ENCODE data around the gene CFAP46. TPM values are rescaled to one million over a fixed set of nuclear protein-coding genes. Genes with fewer than 3 reads are reported as not detected.
"Not testable (repeated sequence)": the region's sequence is repeated elsewhere in the genome, so short reads cannot be mapped to it uniquely, and the experiment has no call there.

CFAP46 gene
- total RNA-seq, 1 experiment from 2014 or later: 0.21 TPM

DNA sequence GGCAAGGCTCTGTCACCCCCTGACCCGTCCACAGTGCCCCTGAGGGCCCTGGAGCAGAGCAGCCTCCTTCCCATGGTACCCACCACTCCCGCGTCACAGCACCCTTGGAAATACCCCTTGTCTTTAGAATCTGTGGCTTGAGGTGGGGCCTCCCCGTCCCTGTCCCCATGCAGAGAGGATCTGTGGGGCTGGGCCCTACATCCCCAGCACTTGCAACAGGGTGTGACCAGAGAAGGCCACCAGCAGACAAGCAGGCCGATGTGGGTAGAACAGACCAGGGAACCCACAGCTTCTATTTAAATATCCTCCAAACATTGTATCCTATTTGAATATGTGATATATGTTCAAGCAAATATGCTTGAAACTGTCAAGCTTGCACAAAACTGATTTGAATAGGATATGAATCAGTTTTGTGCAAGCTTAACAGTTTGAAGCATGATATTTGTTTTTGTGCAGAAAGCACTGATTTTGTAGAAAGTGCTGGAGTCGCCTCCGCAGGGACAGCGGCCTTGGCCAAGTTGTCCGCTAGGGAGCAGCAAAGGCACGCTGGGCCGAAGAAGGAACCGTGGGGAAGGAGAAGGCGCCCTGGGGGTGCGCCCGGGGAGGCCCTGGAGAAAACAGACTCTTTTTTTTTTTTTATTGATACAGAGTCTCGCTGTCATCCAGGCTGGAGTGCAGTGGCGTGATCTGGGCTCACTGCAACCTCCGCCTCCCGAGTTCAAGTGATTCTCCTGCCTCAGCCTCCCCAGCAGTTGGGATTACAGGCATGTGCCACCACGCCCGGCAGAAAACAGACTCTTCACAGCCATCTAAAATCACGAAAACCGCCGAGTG lies 2.2 kb downstream of the CFAP46 start:
- no peak overlapping the region for H3K4me3 ChIP-seq
- peaks cover 15% of the 10 kb centered on the region for H3K27me3 ChIP-seq (replicated peaks)
- no peaks in the 10 kb centered on the region for H3K36me3 ChIP-seq
- H3K27ac ChIP-seq: no peak overlapping the region
- no peaks in the 10 kb centered on the region for H3K9me3 ChIP-seq (replicated peaks)
- DNase-seq (ENCODE audit: low read depth in 1 of 2, low spot score in 2 of 2): no peak
- H3K4me1 ChIP-seq (replicated peaks): no peaks in the 10 kb centered on the region; the same call in 1 of the 2 replicates

DNA sequence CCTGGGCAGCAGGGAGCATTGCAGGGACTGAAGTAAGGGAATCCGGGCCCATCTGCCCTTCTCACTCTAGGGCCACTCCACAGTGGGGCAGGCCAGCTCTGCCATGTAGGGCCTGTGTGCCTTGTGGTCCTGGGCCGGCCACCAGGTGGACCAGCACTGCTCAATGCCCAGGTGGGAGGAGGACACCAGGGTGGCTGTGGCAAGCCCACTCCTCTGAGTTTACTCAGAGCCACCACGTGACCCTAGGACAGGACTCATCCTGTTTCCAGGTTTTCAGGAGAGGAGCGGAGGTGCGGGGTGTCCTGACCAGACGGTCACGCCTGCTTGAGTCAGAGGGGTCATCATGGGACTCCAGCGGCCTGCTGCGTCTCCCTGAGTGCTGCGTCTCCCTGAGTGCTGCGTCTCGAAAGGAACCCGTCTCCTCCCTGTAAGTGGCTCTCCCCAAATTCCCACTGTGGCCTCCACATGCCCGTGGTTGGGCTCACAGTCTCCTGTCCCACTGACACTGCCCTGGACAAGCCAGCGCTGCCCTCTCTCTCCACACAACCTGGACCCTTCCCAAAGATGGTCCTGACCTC lies 2.9 kb downstream of the CFAP46 start:
- no peaks in the 10 kb centered on the region; the same call in 1 of the 2 replicates for H3K4me1 ChIP-seq (replicated peaks)
- H3K9me3 ChIP-seq (replicated peaks): no peaks in the 10 kb centered on the region
- no peak overlapping the region for H3K4me3 ChIP-seq
- H3K27ac ChIP-seq: no peak overlapping the region
- H3K36me3 ChIP-seq: no peaks in the 10 kb centered on the region
- peaks cover 15% of the 10 kb centered on the region for H3K27me3 ChIP-seq (replicated peaks)
- no peak for DNase-seq (ENCODE audit: low read depth in 1 of 2, low spot score in 2 of 2)

DNA sequence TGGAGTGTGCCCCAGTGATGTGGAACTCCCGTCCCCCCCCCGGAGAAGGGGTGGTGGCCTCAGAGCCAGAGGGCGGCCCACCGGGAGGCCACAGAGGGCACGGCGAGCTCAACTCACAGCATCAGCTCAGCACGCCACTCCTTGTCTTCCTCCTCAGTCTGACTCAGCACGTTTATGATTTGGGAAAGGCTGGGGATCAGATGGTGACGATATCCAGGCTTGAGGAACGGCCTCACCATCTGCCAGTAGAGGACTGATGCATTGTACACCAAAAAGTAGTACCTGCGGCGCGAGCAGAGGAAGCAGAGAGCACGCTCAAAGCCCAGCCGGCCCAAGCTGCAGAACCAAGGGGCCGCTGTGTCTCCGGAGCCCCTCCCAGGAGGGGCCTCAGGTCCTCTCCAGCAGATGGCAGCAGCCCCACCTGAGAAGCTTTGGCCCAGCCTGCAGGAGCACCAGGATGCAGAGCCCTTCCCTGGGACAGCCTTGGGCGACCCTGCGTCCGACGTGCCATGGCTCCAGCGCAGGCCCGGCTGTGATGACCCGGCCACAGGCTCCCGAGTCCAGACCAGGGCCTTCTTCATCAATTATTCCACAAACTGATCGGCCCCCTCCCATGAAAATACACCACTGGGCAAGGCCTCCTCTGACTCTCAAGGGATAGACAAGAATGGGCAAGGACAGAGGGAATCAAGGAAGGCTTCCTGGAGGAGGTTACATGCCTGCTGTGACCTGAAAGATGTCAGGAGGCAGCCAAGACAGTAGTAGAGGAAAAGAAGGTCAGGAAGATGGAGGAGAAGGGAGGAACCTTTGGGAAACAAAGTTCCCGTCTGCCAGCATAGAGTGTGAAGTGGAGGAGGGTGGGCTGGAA lies 3.7 kb downstream of the CFAP46 start:
- H3K27me3 ChIP-seq (replicated peaks): peaks cover 15% of the 10 kb centered on the region
- no peaks in the 10 kb centered on the region for H3K36me3 ChIP-seq
- H3K9me3 ChIP-seq (replicated peaks): no peaks in the 10 kb centered on the region
- H3K4me1 ChIP-seq (replicated peaks): no peaks in the 10 kb centered on the region; the same call in 1 of the 2 replicates
- H3K27ac ChIP-seq: no peak overlapping the region
- no peak for DNase-seq (ENCODE audit: low read depth in 1 of 2, low spot score in 2 of 2)
- H3K4me3 ChIP-seq: no peak overlapping the region

DNA sequence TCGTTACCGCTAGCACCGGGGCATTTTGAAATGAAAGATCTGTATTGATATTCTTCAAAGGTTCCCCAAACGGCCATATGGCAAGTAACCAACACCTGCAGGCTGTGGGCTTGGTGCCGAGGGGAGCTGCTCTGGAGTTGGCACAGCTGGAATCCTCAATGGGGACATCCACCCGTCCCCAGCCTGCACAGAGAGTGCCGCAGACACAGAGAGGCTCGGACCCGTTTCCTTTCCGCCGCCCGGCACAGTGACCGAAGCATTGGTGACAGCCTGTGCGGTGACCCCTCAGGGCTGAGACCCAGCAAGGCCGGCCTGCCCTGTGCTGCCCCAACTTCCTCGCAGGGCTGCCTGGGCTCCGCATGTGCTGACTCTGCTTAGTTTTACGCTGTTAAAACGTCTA lies 4.5 kb downstream of the CFAP46 start:
- H3K27me3 ChIP-seq (replicated peaks): peaks cover 13% of the 10 kb centered on the region
- no peak overlapping the region for H3K27ac ChIP-seq
- no peak overlapping the region for H3K4me3 ChIP-seq
- no peaks in the 10 kb centered on the region; the same call in 1 of the 2 replicates for H3K4me1 ChIP-seq (replicated peaks)
- H3K9me3 ChIP-seq (replicated peaks): no peaks in the 10 kb centered on the region
- no peak for DNase-seq (ENCODE audit: low read depth in 1 of 2, low spot score in 2 of 2)
- no peaks in the 10 kb centered on the region for H3K36me3 ChIP-seq

DNA sequence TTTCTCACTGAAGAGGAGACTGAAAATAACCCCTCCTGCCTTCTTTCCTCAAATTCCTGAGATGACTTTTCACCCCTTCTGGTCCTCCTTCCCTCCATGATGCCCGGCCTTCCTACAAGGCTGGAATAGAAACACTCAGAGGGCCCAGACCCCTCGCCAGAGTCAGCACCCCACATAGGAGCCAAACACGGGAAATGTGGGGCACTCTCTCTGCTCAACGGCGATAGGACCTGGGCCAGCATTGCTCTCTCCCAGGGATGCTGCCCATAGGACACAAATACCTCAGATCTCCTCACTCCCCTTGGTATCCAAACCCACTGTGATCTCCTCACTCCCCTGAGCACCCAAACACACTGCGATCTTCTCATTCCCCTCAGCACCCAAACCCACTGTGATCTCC lies 7.4 kb downstream of the CFAP46 start:
- H3K27ac ChIP-seq: no peak overlapping the region
- no peaks in the 10 kb centered on the region for H3K4me1 ChIP-seq (replicated peaks)
- DNase-seq (ENCODE audit: low read depth in 1 of 2, low spot score in 2 of 2): no peak
- H3K4me3 ChIP-seq: no peak overlapping the region
- H3K36me3 ChIP-seq: no peaks in the 10 kb centered on the region
- H3K9me3 ChIP-seq (replicated peaks): no peaks in the 10 kb centered on the region
- H3K27me3 ChIP-seq (replicated peaks): no peaks in the 10 kb centered on the region

DNA sequence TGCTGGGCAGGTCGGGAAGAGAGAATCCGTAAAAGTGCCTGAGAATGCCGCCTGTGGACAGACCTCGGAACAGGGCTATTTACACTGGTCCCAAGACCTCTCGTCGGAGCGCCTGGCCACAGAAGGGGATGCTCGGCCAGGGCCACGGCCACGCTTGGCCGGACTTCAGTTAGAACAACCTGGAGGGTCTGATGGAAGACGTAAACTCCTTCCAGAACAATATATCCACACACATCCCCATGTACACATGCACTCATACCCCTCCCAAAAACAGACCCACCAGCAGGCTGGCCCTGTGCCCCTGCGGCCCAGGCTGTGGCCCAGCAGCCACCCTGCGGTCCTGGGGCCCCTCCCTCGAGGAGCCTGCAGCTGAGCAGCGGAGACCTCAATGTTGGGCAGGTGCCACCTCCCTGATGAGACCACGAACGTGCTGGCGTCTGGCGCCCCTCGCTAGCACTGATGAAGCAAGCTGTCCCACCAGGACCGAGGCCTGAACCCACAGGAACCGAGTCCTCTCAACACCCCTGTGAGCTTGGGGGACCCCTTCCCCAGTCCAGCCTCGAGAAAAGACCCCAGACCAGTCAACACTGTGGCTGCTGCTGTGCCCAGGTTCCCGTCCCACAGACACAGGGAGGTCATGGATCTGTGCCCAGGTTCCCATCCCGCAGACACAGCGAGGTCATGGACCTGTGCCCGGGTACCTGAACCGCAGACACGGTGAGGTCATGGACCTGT lies 8.9 kb downstream of the CFAP46 start:
- H3K4me3 ChIP-seq: no peak overlapping the region
- no peaks in the 10 kb centered on the region for H3K4me1 ChIP-seq (replicated peaks)
- no peaks in the 10 kb centered on the region for H3K36me3 ChIP-seq
- no peak for DNase-seq (ENCODE audit: low read depth in 1 of 2, low spot score in 2 of 2)
- H3K9me3 ChIP-seq (replicated peaks): no peaks in the 10 kb centered on the region
- no peaks in the 10 kb centered on the region for H3K27me3 ChIP-seq (replicated peaks)
- no peak overlapping the region for H3K27ac ChIP-seq

DNA sequence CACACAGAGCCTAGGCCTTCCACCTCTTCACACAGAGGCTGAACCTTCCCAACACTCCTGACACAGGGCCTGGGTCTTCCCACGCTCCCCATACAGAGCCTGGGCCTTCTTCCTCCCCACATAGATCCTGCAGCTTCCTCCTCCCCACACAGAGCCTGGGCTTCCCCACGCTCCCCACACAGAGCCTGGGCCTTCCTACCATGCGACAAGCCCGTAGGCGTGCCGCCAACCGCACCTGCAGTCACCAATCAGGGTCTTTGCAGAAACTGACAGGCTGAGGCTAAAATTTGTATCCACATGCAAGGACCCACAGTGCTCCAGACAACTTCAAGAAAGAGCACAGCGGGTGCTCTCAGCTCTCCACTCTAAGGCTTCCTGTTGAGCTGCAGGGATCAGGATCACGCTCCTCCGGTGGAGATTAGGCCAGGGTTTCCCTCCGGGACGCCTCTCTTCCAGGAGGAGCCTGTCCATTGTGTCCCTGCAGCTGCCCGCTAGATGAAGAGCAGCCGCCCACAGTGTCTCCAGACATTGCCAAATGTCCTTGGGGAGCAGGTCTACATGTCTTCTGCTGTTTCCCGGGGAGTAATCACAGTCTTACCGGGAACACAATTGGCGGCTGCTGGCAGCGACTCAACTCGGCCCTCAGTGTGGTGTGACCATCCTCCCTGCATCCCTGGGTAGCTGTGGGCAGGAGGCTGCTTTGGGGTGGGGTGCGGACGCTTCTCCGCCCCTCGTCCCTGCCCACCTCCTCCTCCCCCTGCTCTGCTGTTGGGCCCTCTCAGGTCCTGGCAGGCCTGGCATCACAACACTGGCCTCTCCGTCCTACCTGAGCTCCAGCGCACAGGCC lies 9.7 kb downstream of the CFAP46 start:
- no peaks in the 10 kb centered on the region for H3K36me3 ChIP-seq
- no peaks in the 10 kb centered on the region for H3K4me1 ChIP-seq (replicated peaks)
- no peak overlapping the region for H3K27ac ChIP-seq
- no peak for DNase-seq (ENCODE audit: low read depth in 1 of 2, low spot score in 2 of 2)
- H3K4me3 ChIP-seq: no peak overlapping the region
- no peaks in the 10 kb centered on the region for H3K27me3 ChIP-seq (replicated peaks)
- H3K9me3 ChIP-seq (replicated peaks): no peaks in the 10 kb centered on the region

DNA sequence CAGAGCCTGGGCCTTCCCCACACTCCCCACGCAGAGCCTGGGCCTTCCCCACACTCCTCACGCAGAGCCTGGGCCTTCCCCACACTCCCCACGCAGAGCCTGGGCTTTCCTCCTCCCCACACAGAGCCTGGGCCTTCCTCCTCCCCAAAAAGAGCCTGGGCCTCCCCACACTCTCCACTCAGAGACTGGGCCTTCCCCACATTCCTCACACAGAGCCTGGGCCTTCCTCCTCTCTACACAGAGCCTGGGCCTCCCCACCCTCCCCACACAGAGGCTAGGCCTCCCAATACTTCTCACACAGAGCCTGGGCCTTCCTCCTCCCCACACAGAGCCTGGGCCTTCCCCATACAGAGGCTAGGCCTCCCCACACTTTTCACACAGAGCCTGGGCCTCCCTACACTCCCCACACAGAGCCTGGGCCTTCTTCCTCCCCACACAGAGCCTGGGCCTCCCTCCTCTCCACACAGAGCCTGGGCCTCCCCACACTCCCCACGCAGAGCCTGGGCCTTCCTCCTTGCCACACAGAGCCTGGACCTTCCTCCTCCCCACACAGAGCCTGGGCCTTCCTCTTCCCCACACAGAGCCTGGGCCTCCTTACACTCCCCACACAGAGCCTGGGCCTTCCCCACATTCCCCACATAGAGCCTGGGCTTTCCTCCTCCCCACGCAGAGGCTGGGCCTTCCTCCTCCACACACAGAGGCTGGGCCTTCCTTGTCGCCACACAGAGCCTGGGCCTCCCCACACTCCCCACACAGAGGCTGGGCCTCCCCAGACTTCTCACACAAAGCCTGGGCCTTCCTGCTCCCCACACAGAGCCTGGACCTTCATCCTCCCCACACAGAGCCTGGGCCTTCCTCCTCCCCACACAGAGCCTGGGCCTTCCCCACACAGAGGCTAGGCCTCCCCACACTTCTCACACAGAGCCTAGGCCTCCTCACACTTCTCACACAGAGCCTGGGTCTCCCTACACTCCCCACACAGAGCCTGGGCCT lies 10.8 kb downstream of the CFAP46 start:
- H3K27me3 ChIP-seq (replicated peaks); H3K4me3 ChIP-seq; H3K4me1 ChIP-seq (replicated peaks); H3K36me3 ChIP-seq; H3K9me3 ChIP-seq (replicated peaks); H3K27ac ChIP-seq; DNase-seq (ENCODE audit: low read depth in 1 of 2, low spot score in 2 of 2): not testable (repeated sequence)

DNA sequence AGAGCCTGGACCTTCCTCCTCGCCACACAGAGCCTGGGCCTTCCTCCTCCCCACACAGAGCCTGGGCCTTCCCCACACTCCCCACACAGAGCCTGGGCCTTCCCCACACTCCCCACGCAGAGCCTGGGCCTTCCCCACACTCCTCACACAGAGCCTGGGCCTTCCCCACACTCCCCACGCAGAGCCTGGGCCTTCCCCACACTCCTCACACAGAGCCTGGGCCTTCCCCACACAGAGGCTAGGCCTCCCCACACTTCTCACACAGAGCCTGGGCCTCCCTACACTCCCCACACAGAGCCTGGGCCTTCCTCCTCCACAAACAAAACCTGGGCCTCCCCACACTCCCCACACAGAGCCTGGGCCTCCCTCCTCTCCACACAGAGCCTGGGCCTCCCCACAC lies 11.7 kb downstream of the CFAP46 start:
- H3K4me1 ChIP-seq (replicated peaks); H3K27ac ChIP-seq; DNase-seq (ENCODE audit: low read depth in 1 of 2, low spot score in 2 of 2); H3K36me3 ChIP-seq; H3K9me3 ChIP-seq (replicated peaks); H3K27me3 ChIP-seq (replicated peaks); H3K4me3 ChIP-seq: not testable (repeated sequence)

DNA sequence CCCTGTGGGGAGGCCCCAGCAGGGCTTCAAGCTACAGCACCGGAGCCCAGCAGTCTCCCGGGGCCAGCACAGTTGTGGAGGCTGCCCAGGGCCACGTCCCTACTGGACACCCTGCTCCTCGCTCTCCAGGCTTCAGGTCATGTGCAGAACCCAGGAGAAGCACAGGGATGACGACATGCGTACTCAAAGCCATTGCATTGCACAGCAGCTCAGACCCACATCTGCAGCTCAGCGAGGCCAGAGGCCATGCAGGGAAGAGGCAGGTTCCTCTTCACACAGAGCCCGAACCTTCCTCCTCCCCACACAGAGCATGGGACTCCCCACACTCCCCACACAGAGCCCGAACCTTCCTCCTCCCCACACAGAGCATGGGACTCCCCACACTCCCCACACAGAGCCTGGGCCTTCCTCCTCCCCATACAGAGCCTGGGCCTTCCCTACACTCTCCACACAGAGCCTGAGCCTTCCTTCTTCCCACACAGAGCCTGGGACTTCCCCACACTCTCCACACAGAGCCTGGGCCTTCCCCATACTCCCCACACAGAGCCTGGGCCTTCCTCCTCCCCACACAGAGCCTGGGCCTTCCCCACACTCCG lies 12.3 kb downstream of the CFAP46 start:
- H3K4me3 ChIP-seq: no peak overlapping the region
- H3K36me3 ChIP-seq: no peaks in the 10 kb centered on the region
- no peak for DNase-seq (ENCODE audit: low read depth in 1 of 2, low spot score in 2 of 2)
- H3K27ac ChIP-seq: no peak overlapping the region
- no peaks in the 10 kb centered on the region for H3K27me3 ChIP-seq (replicated peaks)
- no peaks in the 10 kb centered on the region for H3K9me3 ChIP-seq (replicated peaks)
- H3K4me1 ChIP-seq (replicated peaks): no peaks in the 10 kb centered on the region

DNA sequence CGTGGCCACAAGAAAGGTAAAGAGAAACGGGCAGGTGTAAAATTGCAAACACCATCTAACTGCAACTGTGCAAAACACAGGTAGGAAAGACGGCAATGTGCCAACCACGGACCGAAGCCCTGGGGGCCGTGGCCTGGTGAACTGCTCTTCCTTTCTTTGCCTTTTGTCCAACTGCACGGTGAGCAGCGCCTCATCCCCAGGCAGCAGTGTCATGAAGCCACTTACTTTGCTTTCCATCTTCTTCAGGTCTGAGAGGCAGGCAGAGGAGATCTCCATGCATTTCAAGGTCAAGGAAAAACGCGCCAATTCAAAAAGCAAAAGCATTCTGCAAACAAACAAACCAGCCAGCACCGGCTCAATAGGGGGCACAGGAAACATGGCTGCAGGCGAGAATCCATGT lies 12.9 kb downstream of the CFAP46 start:
- DNase-seq (ENCODE audit: low read depth in 1 of 2, low spot score in 2 of 2): no peak
- Histone ChIP-seq H3K27me3 (replicated peaks) (no peaks in the 10 kb centered on the region), H3K27ac (no peak overlapping the region), H3K4me1 (replicated peaks) (no peaks in the 10 kb centered on the region), H3K9me3 (replicated peaks) (no peaks in the 10 kb centered on the region), H3K36me3 (no peaks in the 10 kb centered on the region), H3K4me3 (no peak overlapping the region)

DNA sequence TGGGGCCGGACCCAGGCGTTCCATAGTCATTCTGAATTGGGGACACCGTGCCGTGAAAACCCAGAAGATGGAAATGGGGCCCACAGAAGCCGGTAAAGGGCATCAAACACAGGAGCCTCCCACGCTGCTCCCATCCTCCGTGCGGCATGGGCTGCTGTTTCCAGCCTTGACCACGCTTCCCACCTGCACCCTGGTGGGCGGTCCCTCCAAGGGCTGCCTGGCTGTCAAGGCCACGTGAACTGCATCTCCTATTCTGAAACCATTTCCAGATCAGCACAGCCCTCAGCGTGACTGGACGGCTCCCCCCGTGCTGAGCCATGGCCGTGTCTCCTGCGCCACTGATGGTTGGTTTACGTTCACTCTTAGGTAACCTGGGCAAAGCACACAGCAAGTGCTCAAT lies 14.1 kb downstream of the CFAP46 start:
- H3K36me3 ChIP-seq: no peaks in the 10 kb centered on the region
- no peak for DNase-seq (ENCODE audit: low read depth in 1 of 2, low spot score in 2 of 2)
- no peaks in the 10 kb centered on the region for H3K9me3 ChIP-seq (replicated peaks)

More for the DNA sequence above, 14.1 kb downstream of the CFAP46 start:
- H3K27me3 ChIP-seq (replicated peaks): no peaks in the 10 kb centered on the region
- H3K4me3 ChIP-seq: no peak overlapping the region
- H3K4me1 ChIP-seq (replicated peaks): no peaks in the 10 kb centered on the region
- no peak overlapping the region for H3K27ac ChIP-seq
